GM12872 (cell line): ENCODE results near the gene HS6ST3.

ENCODE experiments used
- CTCF ChIP-seq: IDR thresholded peaks from 3 replicates; pipeline ENCODE4 v1.5.1; 2011; ENCODE audit warnings: low read depth, mild to moderate bottlenecking, low read length, moderate library complexity; ENCODE audit not compliant: insufficient read depth

Gene HS6ST3

GRCh38 chr13:96794669-96795068 lies 704.8 kb downstream of the HS6ST3 start:
- TF ChIP-seq CTCF = no peak

GRCh38 chr13:96795670-96796069 lies 705.8 kb downstream of the HS6ST3 start:
- TF ChIP-seq CTCF = no peak

- no peak for TF ChIP-seq CTCF
Observed at GRCh38 chr13:96796091-96796633, 706.3 kb downstream of the HS6ST3 start.

- no peak for TF ChIP-seq CTCF
Observed at GRCh38 chr13:96797136-96797535, 707.2 kb downstream of the HS6ST3 start.

GRCh38 chr13:96803456-96804100 lies 713.7 kb downstream of the HS6ST3 start:
- TF ChIP-seq CTCF = no peak

GRCh38 chr13:96804174-96804573 lies 714.3 kb downstream of the HS6ST3 start:
- TF ChIP-seq CTCF = no peak

- TF ChIP-seq CTCF = no peak
Observed at GRCh38 chr13:96806746-96807145, 716.8 kb downstream of the HS6ST3 start.
